GM19238 (cell line): ENCODE measurements around the gene MCEE.
"Not testable (repeated sequence)": the region's sequence is repeated elsewhere in the genome, so short reads cannot be mapped to it uniquely, and the experiment has no call there.

Experiments
- DNase-seq: peaks from one replicate; pipeline ENCODE4 v3.0.0; 2011; ENCODE audit warnings: low spot score; ENCODE audit not compliant: insufficient read length

Gene MCEE

DNA sequence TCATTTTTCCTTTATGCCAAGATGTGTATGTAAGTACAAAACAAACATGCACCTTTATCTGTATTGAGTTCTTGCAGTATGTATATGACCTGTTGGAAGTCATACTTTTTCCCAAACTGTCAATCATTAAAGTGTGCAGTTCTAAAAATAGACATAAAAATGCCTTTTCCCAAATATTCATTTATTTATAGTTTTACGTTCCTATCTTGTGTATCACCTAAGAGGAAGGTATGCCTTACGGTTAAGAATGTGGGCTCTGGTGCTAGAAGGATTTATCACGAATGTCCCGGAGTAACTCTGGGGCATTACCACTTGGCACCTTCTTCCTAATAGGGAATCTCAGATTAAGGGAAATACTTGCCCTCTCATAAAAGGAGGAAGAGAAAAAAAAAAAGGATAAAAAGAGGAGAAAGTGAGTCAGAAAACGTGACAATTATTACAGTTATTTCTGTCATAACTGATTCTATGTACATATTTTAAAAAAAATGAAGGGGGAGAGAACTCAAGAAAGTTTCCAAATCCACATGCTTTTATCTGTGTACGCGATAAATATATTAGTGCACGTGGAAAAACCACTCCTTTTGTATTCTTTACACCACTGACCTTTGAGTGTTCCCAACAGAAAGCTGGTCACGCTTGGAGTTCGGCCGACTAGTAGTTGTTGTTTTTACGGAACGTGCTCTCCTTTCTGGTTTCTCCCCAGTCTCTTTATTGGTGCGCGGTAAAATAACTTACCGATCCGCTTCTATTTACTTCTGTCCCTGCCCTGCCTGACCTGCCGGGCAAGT lies 721 bp downstream of the MCEE start:
- no peak for DNase-seq

DNA sequence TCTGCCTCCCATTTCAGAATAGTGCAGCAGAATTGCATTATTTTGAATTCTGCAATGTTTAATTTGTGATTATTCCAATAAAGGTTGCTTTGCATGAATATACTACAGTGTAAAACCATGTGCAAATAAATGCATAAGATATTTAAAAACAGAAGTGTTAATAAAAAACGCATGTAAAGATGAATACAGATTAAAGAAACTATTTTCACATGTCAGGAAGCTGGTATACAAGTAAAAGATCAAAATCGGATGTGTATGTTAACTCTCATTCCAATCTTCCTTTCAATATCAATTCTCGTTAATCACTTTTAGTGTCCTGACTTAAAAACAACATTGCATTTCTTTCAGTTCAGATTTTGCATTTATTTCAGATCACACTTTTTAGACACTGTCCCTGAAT lies 3.1 kb downstream of the MCEE start:
- DNase-seq: no peak

DNA sequence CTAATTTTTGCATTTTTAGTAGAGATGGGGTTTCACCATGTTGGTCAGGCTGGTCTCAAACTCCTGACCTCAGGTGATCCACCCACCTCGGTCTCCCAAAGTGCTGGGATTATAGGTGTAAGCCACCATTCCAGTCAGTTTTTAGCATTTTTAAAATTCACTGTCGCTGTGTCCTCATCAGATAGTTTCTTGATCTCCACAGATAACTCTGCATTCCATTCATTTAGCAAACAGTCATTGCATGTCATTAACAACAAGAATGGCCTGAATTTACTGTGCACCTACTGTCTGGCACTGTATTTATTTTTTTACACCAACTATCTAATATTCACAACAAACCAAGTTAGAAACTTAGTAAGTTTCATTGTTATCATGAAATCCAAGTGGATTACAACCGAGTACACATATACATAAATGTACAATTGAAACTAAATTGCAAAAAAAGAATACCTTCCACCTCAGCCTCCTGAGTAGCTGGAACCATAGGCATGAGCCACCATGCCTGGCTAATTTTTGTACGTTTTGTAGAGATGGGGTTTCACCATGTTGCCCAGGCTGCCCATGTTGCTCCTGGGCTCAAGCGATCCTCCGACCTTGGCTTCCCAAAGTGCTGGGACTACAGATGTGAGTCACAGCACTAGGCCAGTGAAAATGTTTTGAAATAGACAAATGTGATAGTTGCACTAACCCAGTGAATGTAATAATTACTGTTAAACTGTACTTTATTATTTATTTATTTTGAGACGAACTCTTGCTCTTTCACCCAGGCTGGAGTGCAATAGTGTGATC lies 4.3 kb downstream of the MCEE start:
- no peak for DNase-seq

DNA sequence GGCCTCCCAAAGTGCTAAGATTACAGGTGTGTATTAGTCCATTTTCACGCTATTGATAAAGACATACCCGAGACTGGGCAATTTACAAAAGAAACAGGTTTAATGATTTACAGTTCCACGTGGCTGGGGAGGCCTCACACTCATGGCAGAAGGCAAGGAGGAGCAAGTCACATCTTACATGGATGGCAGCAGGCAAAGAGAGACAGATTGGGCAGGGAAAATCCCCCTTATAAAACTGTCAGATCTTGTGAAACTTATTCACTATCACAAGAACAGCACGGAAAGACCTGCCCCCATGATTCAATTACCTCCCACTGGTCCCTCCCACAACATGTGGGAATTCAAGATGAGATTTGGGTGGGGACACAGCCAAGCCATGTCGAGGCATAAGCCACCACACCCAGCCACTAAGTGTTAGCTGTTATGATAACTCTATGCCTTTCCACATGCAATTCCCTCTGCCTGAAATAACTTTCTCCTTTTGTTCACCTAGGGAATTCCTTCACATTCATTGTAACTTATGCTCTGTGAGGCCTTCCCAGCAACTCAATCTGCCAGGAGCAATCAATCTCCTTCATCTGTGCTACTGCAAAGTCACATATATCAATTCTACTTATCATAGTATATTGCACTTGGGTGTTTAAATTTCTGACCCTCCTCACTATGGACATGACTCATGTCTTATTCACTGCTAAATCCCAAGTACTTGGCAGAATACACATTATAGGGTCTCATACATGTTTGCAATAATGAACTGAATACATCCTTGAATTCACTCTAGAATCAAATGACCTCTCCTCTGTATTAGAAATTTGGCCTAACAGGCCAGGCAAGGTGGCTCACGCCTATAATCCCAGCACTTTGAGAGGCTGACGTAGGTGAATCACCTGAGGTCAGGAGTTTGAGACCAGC lies 7.4 kb downstream of the MCEE start:
- DNase-seq: no peak

DNA sequence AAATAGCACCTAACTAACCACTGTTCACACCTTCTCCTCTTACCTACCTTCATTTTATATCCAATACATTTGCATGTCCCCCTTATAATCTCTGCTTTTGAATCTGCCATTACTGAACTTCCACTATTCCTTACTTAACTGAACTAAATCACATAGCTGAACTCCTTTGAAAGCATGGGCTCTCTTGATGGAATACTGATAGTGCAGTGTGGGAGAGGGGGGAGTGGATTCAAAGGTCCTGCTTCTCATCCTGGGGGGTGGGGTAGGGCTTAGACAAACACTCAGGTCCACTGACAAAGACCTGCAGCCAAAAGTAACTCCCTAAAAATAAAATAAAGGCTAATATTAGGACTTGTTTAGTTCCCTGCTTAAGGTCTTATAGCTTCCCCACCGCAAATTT lies 8.6 kb downstream of the MCEE start:
- DNase-seq: no peak

DNA sequence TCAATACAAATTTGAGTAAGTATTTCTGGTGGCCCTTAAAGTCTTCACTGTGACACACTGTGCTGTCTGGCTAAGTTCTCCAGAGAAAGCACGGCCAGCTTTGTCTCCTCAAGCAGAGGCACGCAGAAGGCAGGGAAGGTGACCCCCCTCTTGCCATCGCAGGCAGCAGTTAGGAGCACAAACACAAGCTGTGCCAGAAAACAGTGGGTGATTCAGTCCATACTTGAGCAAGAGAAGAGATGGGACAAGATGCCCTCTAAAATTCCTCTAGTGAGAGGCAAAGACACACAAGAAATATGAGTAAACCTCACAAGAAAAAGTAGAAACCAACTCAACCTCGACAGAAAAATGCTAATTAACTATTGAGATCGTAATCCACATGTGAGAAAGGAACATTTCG lies 9.8 kb downstream of the MCEE start:
- DNase-seq: no peak

DNA sequence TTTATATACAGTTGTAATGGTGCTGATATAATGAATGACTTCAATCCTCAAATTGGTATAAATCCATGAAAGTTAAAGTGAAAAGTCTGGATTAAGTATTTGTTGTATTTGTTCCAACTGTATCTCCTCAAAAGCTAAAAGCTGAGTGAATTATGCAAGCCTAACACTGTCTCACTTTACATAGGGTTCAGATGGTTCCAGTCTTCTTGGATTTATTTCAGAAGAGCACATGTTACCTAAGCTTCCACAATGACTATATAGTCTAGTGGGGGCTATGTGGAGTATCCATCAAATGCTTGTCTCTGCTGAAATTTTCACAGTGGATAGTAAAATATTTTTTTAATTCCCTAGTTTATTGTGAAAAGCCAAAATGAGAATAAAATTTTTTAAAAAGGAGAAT lies 13.0 kb downstream of the MCEE start:
- no peak for DNase-seq

DNA sequence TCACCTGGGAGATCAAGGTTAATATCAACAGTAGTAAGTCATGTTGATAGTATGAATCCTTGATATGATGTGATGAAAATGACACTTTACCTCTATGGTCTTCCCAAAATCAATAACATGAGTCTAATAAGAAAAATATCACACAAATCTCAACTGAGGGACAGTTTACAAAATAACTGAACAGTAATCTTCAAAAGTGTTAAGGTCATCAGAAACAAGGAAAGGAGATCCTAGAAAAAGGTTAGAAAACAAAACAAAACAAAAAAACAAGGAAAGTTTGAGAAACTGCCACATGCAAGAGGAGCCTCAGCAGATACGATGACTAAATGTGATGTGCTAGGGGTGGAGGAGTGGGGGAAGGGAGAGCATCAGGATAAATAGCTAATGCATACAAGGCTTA lies 16.2 kb downstream of the MCEE start:
- DNase-seq: no peak

DNA sequence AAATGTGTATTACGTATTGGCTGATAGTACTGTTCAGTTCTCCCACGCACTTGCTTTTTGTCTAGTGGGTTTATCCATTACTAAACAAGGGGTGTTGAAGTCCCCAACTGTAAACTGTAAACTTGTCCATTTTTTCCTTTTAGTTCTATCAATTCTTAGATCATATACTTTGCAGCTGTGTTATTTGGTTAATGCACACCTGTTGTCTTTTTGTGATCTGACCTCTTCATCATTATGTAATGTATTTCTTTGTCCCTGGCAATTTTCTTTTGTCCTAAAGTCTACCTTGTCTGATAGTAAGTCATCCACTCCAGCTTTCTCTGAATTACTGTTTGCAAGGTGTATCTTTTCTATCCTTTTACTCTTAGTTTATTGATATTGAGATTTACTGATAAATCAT lies 21.9 kb downstream of the MCEE start:
- DNase-seq: no peak

DNA sequence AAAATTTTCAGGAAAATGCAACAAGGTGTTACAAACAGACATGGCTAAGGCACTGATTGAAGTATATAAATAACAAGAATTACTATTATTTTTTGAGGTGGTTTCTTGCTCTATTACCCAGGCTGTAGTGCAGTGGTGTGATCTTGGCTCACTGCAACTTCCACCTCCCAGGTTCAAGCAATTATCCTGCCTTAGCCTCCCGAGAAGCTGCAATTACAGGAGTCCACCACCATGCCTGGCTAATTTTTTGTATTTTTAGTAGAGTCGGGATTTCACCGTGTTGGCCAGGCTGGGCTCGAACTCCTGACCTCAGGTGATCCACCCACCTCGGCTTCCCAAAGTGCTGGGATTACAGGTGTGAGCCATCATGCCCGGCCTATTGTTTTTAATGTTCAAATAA lies 23.6 kb downstream of the MCEE start:
- DNase-seq: not testable (repeated sequence)

DNA sequence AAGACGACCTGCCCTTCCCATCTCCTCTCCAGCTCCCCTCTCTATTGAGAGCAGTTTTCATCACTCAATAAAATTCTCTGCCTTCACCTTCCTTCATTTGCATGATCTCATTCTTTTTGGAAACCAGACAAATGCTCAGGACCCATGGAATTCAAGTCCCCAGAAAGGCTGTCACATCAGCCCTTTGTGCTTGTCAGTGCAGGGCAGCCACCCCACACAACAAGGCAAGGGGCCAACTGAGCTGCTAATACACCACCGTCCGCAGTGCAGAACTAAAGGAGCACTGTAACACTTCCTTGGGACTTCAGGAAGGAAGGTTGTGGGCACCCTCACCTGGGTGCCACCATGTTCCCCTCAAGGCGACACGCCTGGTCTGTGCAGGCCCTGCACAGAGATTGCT lies 26.2 kb downstream of the MCEE start:
- DNase-seq: no peak

DNA sequence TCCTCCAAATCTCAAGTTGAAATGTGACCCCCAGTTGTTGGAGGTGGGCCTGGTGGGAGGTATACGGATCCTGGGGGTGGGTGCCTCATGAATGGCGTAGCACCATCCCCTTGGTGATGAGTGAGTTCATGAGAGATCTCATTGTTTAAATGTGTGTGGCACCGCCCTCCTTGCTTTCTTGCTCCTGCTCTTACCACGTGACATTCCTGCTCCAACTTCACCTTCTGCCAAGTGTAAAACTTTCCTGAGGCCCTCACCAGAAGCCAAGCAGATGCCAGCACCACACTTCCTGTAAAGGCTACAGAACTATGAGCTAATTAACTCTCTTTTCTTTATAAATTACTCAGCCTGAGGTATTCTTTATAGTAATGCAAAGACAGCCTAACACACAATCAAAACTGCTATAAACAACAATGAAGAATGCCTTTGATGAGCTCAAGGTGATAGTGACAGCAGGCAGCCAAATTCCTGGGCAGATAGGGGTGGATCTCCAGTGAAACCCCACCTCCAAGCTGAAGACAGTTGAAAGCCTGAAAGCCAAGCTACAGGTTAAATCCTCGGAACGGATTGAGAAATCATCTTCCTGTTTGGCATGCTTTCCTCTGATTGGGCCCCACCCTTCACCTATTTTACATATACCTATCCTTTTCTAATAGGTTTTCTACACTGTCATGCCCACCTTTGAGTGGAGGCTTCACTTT lies 26.9 kb downstream of the MCEE start:
- no peak for DNase-seq

DNA sequence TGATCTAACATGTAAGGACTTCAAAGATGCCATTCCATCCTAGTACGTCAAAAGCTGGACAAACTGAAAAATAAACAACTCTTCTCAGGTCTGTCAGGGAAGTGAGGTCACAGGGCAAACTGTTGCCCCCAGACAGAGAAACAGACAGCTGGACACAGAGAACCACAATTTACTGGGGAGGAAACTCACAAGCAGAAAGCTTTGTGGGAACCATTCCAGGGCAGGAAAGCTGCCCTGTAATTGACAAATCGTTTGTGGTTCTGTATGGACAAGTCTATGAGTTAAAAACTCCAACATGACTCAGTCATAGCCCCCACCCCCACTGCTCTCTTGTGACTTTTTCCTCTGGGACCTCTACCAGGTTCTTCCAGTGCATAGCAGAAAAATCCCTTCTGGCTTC lies 28.4 kb downstream of the MCEE start:
- DNase-seq: no peak

DNA sequence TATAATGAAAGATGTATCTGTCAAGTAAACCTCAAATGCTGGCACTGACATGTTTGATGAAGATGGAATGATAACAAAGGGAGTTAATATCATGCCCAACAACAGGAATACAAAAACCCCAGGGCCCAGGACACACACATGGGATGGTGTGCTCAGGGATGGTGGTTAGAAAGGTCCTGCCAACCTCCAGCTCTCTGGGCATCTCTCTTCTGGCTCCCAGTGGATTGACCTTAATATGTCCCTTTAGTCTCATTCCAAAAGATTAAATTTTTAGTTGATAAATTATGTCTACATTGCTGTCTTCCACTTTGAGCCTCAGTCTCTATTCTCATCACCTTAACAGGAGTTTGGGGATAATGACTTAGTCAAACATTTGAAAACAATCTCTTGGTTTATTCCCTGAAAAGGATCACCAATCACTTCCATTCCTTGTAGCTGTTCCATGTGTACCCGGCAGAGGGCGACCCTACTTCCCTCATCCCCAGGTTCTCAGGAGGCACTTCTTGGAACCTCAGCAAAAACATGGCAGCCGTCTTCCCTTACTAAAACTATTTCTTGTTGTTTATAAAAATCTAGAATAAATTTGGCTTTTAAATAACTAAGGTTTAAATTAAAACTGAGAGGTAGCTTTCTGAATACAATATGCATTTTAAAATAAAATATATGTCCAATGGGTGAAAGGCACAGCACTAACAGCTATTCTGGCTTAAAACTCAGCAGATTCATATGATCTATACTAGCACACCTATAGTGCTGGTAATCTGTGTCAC lies 29.6 kb downstream of the MCEE start:
- peak; percentile 38 for DNase-seq

DNA sequence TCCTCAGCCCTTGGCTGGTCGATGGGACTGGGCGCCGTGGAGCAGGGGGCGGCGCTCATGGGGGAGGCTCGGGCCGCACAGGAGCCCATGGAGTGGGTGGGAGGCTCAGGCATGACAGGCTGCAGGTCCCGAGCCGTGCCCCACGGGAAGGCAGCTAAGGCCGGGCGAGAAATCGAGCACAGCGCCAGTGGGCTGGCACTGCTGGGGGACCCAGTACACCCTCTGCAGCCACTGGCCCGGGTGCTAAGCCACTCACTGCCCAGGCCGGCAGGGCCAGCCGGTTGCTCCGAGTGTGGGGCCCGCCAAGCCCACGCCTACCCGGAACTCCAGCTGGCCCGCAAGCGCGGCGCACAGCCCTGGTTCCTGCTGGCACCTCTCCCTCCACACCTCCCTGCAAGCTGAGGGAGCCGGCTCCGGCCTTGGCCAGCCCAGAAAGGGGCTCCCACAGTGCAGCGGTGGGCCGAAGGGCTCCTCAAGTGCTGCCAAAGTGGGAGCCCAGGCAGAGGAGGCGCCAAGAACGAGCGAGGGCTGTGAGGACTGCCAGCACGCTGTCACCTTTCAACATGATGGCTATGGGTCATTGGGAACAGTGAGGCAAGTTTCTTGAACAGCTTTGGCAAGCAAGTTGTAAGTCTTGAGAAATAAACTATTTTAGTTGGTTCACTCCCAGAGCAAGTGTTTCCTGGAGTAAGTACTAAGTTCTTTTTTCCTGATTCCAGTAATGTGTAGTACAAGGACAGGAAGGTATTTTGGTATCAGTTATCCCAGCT lies 37.4 kb downstream of the MCEE start:
- not testable (repeated sequence) for DNase-seq

DNA sequence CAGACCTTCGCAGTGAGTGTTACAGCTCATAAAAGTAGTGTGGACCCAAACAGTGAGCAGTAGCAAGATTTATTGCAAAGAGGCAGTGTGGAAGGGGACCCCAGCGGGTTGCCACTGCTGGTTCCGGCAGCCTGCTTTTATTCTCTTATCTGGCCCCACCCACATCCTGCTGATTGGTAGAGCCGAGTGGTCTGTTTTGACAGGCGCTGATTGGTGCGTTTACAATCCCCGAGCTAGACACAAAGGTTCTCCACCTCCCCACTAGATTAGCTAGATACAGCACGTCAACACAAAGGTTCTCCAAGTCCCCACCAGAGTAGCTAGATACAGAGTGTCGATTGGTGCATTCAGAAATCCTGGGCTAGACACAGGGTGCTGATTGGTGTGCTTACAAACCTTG lies 38.2 kb downstream of the MCEE start:
- DNase-seq: not testable (repeated sequence)

DNA sequence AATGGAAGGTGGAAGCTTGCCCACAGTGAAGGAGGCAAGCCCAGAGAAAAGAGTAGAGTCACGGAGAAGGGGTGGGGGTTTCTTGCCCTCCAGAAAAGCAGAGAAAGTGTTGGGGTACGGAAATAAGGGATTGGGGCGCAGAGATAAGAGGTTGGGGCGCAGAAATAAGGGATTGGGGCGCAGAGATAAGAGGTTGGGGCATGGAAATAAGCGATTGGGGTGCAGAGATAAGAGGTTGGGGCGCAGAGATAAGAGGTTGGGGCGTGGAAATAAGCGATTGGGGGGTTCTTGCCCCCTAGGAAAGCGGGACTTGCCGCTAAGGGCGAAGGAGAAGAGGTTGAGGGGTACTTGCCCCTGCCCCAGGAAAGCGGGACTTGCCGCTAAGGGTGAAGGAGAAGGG lies 40.6 kb downstream of the MCEE start:
- not testable (repeated sequence) for DNase-seq

DNA sequence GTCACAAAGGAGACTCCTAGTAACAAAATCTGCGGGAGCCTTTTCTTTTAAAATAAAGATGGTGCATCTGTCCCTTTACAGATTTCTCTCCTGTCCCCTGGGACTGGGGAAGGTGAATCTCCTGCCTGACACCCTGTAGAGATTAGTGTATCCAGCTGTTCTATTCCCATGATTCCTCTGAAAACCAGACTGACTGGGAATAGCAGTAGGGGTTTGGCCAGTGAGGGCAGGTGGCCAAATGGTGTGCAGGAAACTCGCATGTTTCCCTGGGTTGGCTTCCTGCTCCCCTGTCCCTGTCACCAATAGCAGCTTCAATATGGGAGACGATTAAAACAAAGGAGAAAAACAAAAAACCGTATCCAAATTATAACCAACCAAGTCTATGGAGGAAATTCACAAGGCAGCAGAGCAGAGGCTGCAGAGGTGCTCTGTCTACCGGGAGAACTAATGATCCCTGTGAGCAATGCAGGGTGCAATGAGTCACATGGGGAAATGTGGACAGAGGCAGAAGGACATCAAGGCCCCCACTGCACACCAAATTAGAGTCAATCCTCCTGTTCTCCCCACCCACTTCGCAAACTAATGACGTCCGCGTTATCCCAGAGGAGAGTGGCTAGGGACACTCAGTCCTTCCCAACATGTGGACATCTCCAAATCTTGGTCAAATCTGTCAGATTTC lies 44.6 kb downstream of the MCEE start:
- not testable (repeated sequence) for DNase-seq

DNA sequence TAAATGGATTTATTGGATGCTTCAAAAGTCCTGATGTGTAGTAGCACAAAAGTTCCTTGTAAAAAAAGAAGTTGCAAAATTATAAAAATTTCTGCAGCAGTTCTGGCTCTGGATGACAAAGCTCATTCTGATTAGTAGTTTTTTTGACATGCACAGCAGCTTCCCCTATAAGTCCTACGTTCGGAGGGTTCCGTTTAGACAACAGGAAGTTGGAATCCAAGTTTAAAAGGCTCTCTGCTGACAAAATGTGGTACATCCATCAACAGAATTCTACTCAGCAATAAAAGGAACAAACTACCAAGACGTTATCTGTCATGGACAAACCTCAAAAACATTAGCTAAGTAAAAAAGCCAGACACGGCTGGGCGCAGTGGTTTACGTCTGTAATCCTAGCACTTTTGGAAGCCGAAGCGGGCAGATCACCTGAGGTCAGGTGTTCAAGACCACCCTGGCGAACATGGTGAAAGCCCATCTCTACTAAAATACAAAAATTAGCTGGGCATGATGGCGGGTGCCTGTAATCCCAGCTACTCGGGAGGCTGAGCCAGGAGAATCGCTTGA lies 46.2 kb downstream of the MCEE start:
- not testable (repeated sequence) for DNase-seq
